H1 (cell line): ENCODE data around the gene NOTCH2.
"Not testable (repeated sequence)": the region's sequence is repeated elsewhere in the genome, so short reads cannot be mapped to it uniquely, and the experiment has no call there.

Experiments
- ASH2L ChIP-seq: fragments of 200-600, 300-600 bp; sonication (generic); IDR thresholded peaks from one replicate; pipeline ENCODE4 v1.7.1; 2017; ENCODE audit warnings: low read length
- BCL11A ChIP-seq, 2 experiments: IDR thresholded peaks; one replicate each; pipeline ENCODE4 v1.6.1; 2011; ENCODE audit warnings: low read depth in 2 of 2, low read length in 2 of 2, mild to moderate bottlenecking in 2 of 2
- EP300 ChIP-seq, 2 experiments: IDR thresholded peaks; 1 replicate in 1 of 2; 2 replicates in 1 of 2; pipeline ENCODE4 v1.6.1; 2011 to 2012; ENCODE audit warnings: low read depth in 2 of 2, low read length in 2 of 2, mild to moderate bottlenecking in 2 of 2, borderline replicate concordance in 1 of 2, inconsistent platforms in 1 of 2, moderate library complexity in 1 of 2
- EZH2 ChIP-seq: fragments of 200-600 bp; sonication (generic); IDR thresholded peaks from 2 replicates; pipeline ENCODE4 v1.7.1; 2012; ENCODE audit warnings: low read depth, mild to moderate bottlenecking, moderate library complexity, low read length, inconsistent platforms; ENCODE audit not compliant: severe bottlenecking
- JUND ChIP-seq: IDR thresholded peaks from 2 replicates; pipeline ENCODE4 v1.6.1; 2011; ENCODE audit warnings: mild to moderate bottlenecking, improper control_type of control experiment, low read length
- POLR2A ChIP-seq, 2 experiments: IDR thresholded peaks; 1 replicate in 1 of 2; 2 replicates in 1 of 2; pipeline ENCODE4 v1.6.1; 2011; ENCODE audit warnings: low read depth in 2 of 2, low read length in 2 of 2, mild to moderate bottlenecking in 2 of 2; ENCODE audit errors: control extremely low read depth in 1 of 2
- POLR2AphosphoS5 ChIP-seq: IDR thresholded peaks from 2 replicates; pipeline ENCODE4 v1.6.1; 2011; ENCODE audit warnings: low read depth, low read length
- RXRA ChIP-seq: IDR thresholded peaks from 2 replicates; pipeline ENCODE4 v1.6.1; 2011; ENCODE audit warnings: low read depth, mild to moderate bottlenecking, low read length, moderate library complexity; ENCODE audit not compliant: insufficient read depth
- SAP30 ChIP-seq: fragments of 300-600 bp; sonication (generic); IDR thresholded peaks from 2 replicates; pipeline ENCODE4 v1.7.1; 2012; ENCODE audit warnings: low read length, moderate library complexity, mild to moderate bottlenecking, inconsistent platforms; ENCODE audit not compliant: insufficient read depth, insufficient replicate concordance
- TAF7 ChIP-seq: optimal IDR thresholded peaks from 2 replicates; pipeline ENCODE3; 2011; ENCODE audit warnings: low read depth, mild to moderate bottlenecking, inconsistent platforms, low read length, moderate library complexity, borderline replicate concordance
- TBP ChIP-seq: IDR thresholded peaks from 2 replicates; pipeline ENCODE4 v1.6.1; 2011; ENCODE audit warnings: low read depth, low read length, improper control_type of control experiment
- TF ChIP-seq, protein P1 (sequence below): IDR thresholded peaks from 2 replicates; pipeline ENCODE4 v1.6.1; 2011; ENCODE audit warnings: low read length, improper control_type of control experiment
- TF ChIP-seq, protein P2 (sequence below), 3 experiments: IDR thresholded peaks; 1 replicate in 2 of 3; 2 replicates in 1 of 3; pipeline versions ENCODE4 v1.5.1 to v1.6.1; 2011; ENCODE audit warnings: low read length in 3 of 3, mild to moderate bottlenecking in 3 of 3, inconsistent platforms in 2 of 3, low read depth in 1 of 3, moderate library complexity in 1 of 3; ENCODE audit not compliant: insufficient read depth in 1 of 3; ENCODE audit errors: control extremely low read depth in 1 of 3

DNA sequence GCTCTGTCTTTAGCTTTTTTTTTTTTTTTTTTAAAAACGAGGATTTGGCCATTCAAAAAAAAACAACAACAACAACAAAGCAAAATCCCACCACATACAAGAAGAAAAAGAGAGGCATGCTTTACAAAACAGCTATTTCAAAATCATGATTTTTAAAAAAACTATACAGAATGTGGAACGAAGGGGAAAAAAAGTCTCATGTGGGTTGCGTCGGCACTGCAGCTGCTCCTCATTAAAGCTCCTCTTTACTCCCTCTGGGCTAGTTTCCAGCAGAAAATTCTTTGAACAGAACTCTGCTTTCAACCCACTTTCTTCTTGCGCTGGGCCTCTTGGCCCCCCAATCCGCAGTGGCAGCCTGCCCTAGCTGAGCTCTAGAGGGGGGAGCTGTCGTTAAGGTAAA, 54.5 kb downstream of the NOTCH2 start:
- TF ChIP-seq RXRA; ASH2L; EP300 (IDR thresholded peaks at IDR 0.05; ENCODE audit: borderline replicate concordance in 1 of 2, low read depth in 2 of 2, low read length in 2 of 2); POLR2AphosphoS5; EZH2; BCL11A (IDR thresholded peaks at IDR 0.05; ENCODE audit: low read depth in 2 of 2, low read length in 2 of 2); POLR2A (IDR thresholded peaks at IDR 0.05; ENCODE audit: control extremely low read depth in 1 of 2, low read depth in 2 of 2, low read length in 2 of 2); SAP30; JUND; TAF7; TBP: not testable (repeated sequence)
- TF ChIP-seq, protein P1, sequence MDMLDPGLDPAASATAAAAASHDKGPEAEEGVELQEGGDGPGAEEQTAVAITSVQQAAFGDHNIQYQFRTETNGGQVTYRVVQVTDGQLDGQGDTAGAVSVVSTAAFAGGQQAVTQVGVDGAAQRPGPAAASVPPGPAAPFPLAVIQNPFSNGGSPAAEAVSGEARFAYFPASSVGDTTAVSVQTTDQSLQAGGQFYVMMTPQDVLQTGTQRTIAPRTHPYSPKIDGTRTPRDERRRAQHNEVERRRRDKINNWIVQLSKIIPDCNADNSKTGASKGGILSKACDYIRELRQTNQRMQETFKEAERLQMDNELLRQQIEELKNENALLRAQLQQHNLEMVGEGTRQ = not testable (repeated sequence)
- TF ChIP-seq, protein P2, sequence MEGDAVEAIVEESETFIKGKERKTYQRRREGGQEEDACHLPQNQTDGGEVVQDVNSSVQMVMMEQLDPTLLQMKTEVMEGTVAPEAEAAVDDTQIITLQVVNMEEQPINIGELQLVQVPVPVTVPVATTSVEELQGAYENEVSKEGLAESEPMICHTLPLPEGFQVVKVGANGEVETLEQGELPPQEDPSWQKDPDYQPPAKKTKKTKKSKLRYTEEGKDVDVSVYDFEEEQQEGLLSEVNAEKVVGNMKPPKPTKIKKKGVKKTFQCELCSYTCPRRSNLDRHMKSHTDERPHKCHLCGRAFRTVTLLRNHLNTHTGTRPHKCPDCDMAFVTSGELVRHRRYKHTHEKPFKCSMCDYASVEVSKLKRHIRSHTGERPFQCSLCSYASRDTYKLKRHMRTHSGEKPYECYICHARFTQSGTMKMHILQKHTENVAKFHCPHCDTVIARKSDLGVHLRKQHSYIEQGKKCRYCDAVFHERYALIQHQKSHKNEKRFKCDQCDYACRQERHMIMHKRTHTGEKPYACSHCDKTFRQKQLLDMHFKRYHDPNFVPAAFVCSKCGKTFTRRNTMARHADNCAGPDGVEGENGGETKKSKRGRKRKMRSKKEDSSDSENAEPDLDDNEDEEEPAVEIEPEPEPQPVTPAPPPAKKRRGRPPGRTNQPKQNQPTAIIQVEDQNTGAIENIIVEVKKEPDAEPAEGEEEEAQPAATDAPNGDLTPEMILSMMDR (IDR thresholded peaks at IDR 0.05; ENCODE audit: control extremely low read depth in 1 of 3, insufficient read depth in 1 of 3, low read depth in 1 of 3, low read length in 3 of 3) = not testable (repeated sequence)
